SJCRH30 (cell line): Measurements from ENCODE around the gene SPATA25. TPM values are rescaled to one million over a fixed set of nuclear protein-coding genes. Genes with fewer than 3 reads are reported as not detected.

Source experiments
- DNase-seq, 2 experiments: peaks; one replicate each; pipeline ENCODE4 v3.0.0-alpha.2; 2015 to 2020
- H3K27ac ChIP-seq: fragments of 250-450 bp; sonication (Bioruptor Pico); 2 replicates; pipeline ENCODE4 v1.5.1; 2020; ENCODE audit warnings: mild to moderate bottlenecking, moderate library complexity
- H3K27me3 ChIP-seq: fragments of 250-450 bp; sonication (Bioruptor Pico); 2 replicates; pipeline ENCODE4 v1.5.1; 2020; ENCODE audit warnings: mild to moderate bottlenecking, moderate library complexity
- H3K36me3 ChIP-seq: fragments of 250-450 bp; sonication (Bioruptor Pico); 2 replicates; pipeline ENCODE4 v1.5.1; 2020; ENCODE audit warnings: mild to moderate bottlenecking, moderate library complexity
- H3K4me1 ChIP-seq: fragments of 250-450 bp; sonication (Bioruptor Pico); 2 replicates; pipeline ENCODE4 v1.5.1; 2020; ENCODE audit warnings: mild to moderate bottlenecking, moderate library complexity
- H3K4me3 ChIP-seq: fragments of 250-450 bp; sonication (Bioruptor Pico); 2 replicates; pipeline ENCODE4 v1.5.1; 2020; ENCODE audit warnings: mild to moderate bottlenecking, moderate library complexity
- H3K9me3 ChIP-seq: fragments of 250-450 bp; sonication (Bioruptor Pico); replicated peaks from 2 replicates; pipeline ENCODE4 v1.5.1; 2020; ENCODE audit warnings: mild to moderate bottlenecking, moderate library complexity
- total RNA-seq: library from RNA; depleted of rRNA; stranded (reverse); fragments of >200 nt; shearing (Covaris generic); gene quantifications from 2 replicates; pipeline ENCODE4 v1.2.3, GENCODE V29; 2014

Gene SPATA25
- total RNA-seq, 1 experiment from 2014 or later, result 2.8 TPM

DNA sequence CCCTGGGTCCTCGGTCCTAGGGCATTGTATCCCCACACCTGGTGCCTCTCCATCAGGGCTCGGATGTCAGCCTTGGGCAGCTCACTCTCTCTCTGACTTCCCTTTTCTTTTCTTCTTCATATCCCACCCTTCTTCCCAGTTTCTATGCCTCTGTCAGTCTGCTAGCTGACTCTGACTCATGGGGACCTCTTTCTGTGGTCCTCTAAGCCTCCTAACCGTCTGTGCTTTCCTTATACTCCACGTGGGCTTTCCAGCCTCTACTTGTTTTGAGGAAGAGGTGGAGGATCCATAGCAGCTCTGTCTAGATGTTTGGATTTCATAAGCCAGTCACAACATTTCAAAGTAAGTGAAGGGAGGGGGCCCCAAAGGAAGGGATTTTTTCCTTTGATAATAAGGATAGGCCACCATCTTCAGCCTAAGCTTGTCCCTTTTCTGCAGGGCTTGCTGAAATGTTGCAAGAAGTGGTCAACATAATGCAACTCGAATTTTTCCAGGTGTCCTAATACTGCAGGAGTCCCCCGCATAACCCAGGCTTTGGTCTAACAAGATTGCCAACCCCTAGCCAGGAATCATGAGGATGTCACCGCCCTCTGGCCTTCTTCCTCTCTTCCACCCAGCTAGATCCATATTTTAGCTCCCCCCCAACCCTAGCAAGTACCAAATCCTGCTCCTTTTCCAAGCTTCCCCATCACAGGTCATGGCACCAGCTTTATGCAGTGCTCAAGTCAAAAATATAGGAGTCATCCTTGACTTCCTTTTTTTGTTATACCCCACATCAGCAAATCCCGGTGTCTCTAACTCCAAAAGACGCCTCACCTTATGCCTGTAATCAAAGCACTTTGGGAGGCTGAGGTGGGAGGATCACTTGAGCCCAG, 33.3 kb upstream of the SPATA25 start:
- peaks cover 78% of the 10 kb centered on the region for H3K4me1 ChIP-seq
- H3K9me3 ChIP-seq, result no peaks in the 10 kb centered on the region
- DNase-seq, result peak; percentile 51 to 78
- H3K36me3 ChIP-seq, result no peaks in the 10 kb centered on the region
- no peaks in the 10 kb centered on the region for H3K27me3 ChIP-seq
- H3K27ac ChIP-seq, result peak overlapping the region; percentile 60
- peak overlapping the region; percentile 21 for H3K4me3 ChIP-seq

DNA sequence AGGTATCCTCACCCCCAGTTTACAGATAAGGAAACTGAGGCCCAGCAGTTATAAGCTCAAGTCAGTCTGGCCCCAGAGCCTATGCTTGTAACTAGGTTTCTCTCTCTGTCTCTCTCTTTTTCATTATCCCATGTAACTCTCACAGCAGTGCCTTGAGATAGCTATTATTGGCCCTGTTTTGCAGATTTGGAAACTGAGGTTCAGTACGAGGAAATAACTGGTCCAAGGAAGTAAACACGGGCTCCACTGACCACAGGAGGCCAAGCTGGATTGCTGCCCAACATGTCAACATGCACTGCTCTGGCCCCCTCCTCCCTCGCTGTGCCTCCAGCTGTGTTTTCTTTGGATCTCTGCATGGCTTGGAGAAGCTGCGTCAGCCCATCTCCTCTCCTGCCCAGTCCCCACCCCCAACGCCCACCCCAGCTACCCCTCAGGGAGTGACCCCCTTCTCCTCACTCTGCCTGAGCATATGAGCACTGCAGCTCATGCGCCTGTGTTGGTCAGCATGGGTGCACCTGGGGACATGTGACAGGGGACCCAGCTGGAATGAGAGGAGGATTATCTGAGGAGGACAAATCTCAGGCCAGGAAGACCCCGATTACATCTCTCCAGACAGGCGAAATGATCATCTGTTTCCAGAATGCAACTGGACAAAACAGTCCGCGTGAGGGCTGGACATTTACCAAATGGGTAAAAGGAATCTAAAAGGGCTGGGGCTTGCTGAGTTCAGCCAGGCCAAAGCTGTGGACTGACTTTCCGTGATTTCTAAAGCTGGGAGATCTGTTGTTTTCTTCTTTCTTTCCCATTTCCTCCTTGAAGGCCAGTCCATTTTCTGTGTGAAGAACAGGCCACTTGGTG, 32.3 kb upstream of the SPATA25 start:
- peak; percentile 77 for DNase-seq
- Histone ChIP-seq H3K4me3 (peak overlapping the region; percentile 21), H3K27ac (peak overlapping the region; percentile 60)

DNA sequence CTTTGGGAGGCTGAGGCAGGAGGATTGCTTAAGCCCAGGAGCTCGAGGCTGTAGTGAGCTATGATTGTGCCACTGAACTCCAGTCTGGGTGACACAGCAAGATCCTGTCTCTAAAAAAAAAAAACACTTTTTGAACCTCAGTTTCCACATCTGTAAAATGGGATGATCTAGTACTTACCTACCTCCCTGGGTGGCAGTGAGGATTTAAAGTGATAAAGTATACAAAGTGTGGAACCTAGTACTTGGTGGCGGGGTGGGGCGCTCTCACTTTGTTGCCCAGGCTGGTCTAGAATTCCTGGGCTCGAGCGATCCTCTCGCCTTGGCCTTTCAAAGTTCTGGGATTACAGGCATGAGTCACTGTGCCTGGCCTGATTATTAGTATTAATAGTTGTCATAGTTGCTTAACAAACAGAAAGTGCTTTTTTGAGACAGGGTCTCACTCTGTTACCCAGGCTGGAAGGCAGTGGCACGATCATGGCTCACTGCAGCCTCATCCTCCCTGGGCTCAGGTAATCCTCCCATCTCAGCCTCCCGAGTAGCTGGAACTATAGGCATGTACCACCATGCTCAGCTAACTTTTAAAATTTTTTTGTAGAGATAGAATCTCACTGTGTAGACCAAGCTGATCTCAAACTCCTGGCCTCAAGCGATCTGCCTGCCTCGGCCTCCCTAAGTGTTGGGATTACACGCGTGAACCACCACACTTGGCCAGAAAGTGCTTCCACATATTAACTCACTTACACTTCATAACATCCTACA, 31.5 kb upstream of the SPATA25 start:
- Histone ChIP-seq H3K36me3 (no peaks in the 10 kb centered on the region), H3K9me3 (no peaks in the 10 kb centered on the region), H3K27me3 (no peaks in the 10 kb centered on the region), H3K27ac (peak overlapping the region; percentile 44), H3K4me3 (no peak overlapping the region), H3K4me1 (peaks cover 60% of the 10 kb centered on the region)
- DNase-seq, result no peak

More for the DNA sequence above, 32.3 kb upstream of the SPATA25 start:
- Histone ChIP-seq H3K4me1 (peaks cover 68% of the 10 kb centered on the region), H3K9me3 (no peaks in the 10 kb centered on the region), H3K27me3 (no peaks in the 10 kb centered on the region), H3K36me3 (no peaks in the 10 kb centered on the region)

DNA sequence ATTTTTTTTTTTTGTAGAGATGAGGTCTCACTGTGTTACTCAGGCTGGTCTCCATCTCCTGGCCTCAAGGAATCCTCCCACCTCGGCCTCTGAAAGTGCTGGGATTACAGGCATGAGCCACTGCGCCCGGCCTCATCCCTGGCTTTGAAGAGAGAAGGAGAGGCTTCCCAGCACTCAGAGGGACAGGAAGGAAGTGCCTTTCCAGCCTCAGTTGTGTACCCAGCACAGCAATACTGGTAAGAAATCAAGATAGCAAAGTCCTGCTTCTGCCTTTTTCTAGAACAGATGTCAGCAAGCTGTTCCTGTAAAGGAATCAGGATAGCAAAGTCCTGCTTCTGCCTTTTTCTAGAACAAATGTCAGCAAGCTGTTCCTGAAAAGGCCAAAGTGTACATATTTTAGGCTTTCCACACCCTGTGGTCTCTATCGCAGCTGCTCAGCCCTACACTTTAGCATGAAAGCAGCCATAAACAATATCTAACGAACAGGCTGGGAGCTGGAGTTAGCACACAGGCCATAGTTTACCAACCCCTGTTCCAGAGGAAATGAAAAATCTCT, 30.8 kb upstream of the SPATA25 start:
- Histone ChIP-seq H3K27me3 (no peaks in the 10 kb centered on the region), H3K36me3 (no peaks in the 10 kb centered on the region), H3K27ac (peak overlapping the region; percentile 44), H3K9me3 (no peaks in the 10 kb centered on the region), H3K4me3 (no peak overlapping the region), H3K4me1 (peaks cover 53% of the 10 kb centered on the region)
- DNase-seq, result peak; percentile 50 to 64

DNA sequence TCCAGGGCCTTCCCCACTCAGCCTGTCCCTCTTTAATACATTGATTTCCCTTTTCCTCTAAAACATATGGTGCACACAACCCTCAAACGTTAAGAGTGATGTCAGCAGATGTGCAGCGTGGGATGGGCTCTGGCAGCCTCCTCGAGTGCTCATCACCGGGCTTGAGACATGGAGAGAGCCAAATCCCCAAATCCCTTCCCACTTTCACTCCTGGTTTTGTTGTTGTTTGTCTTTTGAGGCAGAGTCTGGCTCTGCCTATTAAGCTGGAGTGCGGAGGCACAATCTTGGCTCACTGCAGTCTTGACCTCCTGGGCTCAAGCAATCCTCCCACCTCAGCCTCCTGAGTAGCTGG, 30.3 kb upstream of the SPATA25 start:
- peak overlapping the region; percentile 44 for H3K27ac ChIP-seq
- peaks cover 50% of the 10 kb centered on the region for H3K4me1 ChIP-seq
- no peak overlapping the region for H3K4me3 ChIP-seq
- no peaks in the 10 kb centered on the region for H3K9me3 ChIP-seq
- no peaks in the 10 kb centered on the region for H3K36me3 ChIP-seq
- peak; percentile 86 to 94 for DNase-seq
- no peaks in the 10 kb centered on the region for H3K27me3 ChIP-seq

DNA sequence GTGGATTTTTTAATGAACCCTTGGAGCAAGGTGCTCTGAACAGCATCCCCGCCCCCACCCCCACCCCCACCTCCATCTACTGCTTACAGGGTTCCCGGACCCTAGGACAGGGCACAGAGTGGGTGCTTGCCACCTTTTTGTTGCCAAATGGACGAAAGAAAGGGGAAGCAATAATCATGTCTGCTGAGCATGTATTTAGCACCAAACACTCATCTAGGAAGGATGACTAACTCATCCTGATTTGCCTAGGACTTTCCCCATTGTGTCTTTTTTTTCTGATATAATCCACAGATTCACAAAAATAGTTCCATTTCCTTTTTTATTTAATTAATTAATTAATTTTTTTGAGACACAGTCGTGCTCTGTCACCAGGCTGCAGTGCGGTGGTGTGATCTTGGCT, 25.7 kb upstream of the SPATA25 start:
- H3K27ac ChIP-seq, result no peak overlapping the region
- no peaks in the 10 kb centered on the region for H3K27me3 ChIP-seq
- no peak overlapping the region for H3K4me3 ChIP-seq
- no peaks in the 10 kb centered on the region for H3K9me3 ChIP-seq
- DNase-seq, result no peak
- peaks cover 17% of the 10 kb centered on the region for H3K4me1 ChIP-seq
- H3K36me3 ChIP-seq, result no peaks in the 10 kb centered on the region

DNA sequence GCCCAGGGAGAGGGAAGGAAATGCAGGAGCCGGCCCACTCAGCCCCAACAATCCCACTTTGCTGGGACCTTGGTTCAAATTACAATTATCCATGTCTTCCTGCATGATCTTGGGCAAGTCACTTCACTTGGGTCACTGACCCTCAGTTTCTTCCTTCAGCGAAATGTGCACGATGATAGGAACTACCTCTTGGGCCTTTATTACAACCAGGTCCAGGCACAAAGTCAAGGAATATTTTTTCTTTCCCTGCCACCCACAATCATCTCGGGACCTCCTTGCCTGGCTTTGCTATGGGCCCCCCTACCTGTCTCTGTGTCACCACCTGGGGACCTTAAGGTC, 24.9 kb upstream of the SPATA25 start:
- DNase-seq, result no peak

DNA sequence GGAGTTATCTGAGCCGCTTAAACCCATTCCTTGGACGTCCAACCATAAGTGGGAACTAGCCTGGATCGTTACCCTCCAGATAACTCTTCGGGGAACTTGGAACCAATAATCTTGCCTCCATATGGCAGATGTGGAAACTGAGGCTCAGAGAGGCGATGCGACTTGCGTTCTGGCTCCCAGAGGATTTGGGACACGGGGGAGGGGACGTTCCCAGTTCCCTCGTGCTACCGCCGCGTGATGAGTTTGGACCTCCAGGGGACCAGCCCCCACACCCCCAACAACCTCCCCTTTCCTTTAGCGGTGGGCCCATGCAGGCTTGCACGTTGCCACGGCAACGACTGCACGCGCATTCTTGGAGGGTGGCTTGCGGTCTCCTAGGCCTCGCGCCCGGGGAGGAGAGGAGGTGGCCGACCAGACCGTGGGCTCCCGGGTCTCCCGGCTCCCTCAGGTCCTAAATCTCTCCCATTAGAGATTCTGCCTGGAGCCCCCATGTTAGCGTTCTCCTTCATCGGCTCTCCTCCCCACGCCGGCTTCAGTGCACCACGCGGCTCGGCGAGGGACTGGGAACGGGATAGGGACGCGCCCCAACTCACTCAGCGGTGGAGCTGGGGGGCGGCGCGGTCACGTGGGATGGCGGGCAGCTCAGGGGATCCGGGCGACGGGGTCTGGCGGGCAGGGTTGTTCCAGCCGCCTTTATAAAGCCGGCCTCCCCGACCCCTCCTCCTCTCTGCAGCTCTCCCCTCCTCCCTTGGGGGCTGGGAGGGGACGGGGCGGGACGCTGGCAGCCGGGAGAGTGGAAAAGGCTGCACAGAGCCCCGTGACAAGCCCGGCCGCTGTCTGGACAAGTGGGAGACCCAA, 24.3 kb upstream of the SPATA25 start, which contains the start of gene PLTP:
Gene PLTP, minus strand, starts transcription at position 670 of the 858 bp plus-strand sequence. CDS start 703 bp downstream, outside the sequence.
- Histone ChIP-seq H3K4me3 (peak within 1 kb of the TSS; percentile 58), H3K36me3 (no peaks in the 10 kb centered on the region), H3K27me3 (no peaks in the 10 kb centered on the region), H3K9me3 (no peaks in the 10 kb centered on the region), H3K27ac (peak within 1 kb of the TSS; percentile 19; the same call in 1 of the 2 replicates), H3K4me1 (peaks cover 8% of the 10 kb centered on the region)
- peak; percentile 82 for DNase-seq

More for the DNA sequence above, 24.9 kb upstream of the SPATA25 start:
- no peaks in the 10 kb centered on the region for H3K27me3 ChIP-seq
- peak overlapping the region; percentile 58 for H3K4me3 ChIP-seq
- no peaks in the 10 kb centered on the region for H3K36me3 ChIP-seq
- H3K27ac ChIP-seq, result peak overlapping the region; percentile 19; the same call in 1 of the 2 replicates
- H3K4me1 ChIP-seq, result peaks cover 9% of the 10 kb centered on the region
- no peaks in the 10 kb centered on the region for H3K9me3 ChIP-seq

DNA sequence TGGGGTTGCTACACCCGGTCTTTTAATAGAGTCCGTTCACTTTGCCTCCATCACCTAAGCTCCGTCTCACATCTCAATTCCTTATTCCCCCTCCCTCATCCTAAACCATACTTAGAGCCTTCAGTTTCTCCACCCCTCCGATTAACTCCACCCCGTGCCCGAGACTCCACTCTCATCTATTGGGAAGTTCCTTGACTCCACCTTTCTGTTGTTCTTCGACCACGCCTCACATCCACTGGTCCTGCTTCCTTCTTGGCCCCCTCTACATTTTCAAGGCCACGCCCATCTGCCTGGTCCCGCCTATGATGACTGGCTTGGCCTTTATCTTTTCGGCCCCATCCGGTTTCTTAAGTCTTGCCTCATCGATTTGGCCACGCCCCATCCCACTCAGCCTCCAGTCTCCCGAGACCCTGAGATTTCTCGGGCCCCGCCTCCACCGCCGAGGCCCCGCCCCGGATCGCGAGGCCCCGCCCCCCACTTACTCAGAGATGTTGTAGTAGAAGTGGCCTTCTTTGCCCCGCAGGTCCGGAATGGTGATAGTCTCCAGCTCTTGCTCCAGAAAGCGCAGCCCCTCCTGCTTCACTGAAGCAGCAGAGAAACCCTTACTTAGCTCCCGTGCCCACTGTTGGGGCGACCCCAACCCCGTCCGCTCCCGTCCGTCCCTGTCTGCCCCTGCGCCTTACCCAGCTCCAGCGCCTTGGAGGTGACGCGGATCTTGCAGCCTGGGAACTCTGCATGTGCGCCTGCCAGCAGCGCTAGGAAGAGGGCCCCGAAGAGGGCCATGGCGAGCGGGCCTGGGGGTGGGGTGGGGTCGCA, 23.5 kb upstream of the SPATA25 start:
- no peaks in the 10 kb centered on the region for H3K27me3 ChIP-seq
- H3K27ac ChIP-seq, result no peak overlapping the region
- no peaks in the 10 kb centered on the region for H3K9me3 ChIP-seq
- DNase-seq, result peak; percentile 92 to 95
- no peaks in the 10 kb centered on the region for H3K36me3 ChIP-seq
- H3K4me3 ChIP-seq, result peak overlapping the region; percentile 58
- peaks cover 8% of the 10 kb centered on the region for H3K4me1 ChIP-seq

DNA sequence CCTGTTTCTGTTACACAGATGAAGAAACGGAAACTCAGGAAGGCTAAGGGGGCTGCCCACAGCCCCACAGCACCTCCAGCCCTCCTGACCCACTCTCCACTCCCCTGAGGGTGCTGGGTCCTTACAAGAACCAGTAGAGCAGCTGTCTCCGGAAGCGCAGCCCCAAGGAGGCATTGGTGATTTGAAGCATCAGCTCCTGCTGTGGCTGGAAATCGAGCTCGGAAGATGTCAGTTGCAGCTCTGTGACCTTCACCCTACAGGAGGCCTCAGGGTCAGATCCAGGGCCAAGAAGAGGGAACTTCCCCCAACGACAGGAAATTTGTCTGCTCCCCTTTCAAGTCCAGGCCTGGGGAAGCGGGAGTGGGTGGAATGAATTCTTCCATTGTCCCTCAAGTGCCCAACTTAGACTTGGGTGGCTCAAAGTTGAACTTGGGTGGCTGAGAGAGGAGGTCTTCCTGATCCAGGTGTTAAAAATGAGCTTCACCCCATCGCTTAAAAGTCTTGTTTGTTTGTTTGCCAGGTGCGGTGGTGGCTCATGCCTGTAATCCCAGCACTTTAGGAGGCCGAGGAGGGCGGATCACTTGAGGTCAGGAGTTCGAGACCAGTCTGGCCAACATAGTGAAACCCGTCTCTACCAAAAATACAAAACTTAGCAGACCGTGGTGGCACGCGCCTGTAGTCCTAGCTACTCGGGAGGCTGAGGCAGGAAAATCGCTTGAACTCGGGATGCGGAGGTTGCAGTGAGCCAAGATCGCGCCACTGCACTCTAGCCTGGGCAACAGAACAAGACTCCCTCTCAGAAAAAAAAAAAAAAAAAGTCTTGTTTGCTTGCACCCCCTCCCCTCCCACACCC, 22.6 kb upstream of the SPATA25 start:
- H3K4me1 ChIP-seq, result peaks cover 9% of the 10 kb centered on the region
- no peak overlapping the region for H3K27ac ChIP-seq
- no peak overlapping the region for H3K4me3 ChIP-seq
- no peaks in the 10 kb centered on the region for H3K36me3 ChIP-seq
- H3K9me3 ChIP-seq, result no peaks in the 10 kb centered on the region
- no peak for DNase-seq
- H3K27me3 ChIP-seq, result no peaks in the 10 kb centered on the region

DNA sequence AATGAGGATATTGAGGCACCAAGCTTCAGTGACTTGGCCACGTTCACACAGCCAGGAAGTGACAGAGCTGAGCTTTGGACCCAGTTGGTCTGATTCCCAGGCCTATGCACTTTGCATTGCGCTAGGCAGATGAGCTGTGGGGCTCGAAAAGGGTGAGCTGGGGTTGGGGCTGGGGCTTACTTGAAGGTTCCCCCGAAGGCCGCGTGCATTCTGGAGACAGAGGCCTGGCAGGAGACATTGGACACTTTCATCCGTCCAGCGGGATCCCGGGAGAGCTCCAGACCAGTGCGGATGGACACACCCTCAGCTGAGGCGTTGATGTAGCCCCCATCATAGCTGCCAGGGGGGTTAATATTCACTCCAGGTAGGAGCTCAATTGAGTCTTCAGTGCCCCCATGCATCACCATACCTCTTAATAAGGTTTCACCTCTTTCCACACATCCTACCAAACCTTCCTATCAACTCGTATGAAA, 21.9 kb upstream of the SPATA25 start:
- no peak for DNase-seq
- no peaks in the 10 kb centered on the region for H3K9me3 ChIP-seq
- no peaks in the 10 kb centered on the region for H3K27me3 ChIP-seq
- no peak overlapping the region for H3K27ac ChIP-seq
- H3K4me1 ChIP-seq, result peaks cover 12% of the 10 kb centered on the region
- H3K4me3 ChIP-seq, result no peak overlapping the region
- H3K36me3 ChIP-seq, result no peaks in the 10 kb centered on the region

DNA sequence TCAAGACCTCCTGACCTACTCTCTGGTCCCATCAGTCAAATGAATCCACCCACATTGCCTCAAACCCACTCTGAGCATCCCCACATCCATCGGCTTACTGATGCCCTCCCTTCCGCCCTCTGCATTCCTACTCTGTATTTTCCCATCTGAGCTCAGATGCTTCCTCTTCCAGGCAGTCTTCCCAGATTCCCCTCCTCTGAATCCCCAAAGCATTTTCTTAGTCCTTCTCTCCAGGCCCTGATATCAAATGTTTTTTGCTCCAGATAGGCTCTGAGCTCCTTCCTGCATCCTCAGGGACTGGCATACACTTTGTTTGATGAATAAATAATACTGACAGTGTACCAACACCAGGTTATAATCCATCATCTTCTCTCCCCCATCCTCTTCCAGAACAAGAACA, 20.7 kb upstream of the SPATA25 start:
- Histone ChIP-seq H3K9me3 (no peaks in the 10 kb centered on the region), H3K36me3 (no peaks in the 10 kb centered on the region), H3K4me1 (peaks cover 12% of the 10 kb centered on the region), H3K27me3 (no peaks in the 10 kb centered on the region), H3K4me3 (no peak overlapping the region), H3K27ac (no peak overlapping the region)
- DNase-seq, result no peak
